CD4-positive, CD25-positive, alpha-beta regulatory T cell (primary cell): ENCODE results near the gene UEVLD. TPM values are rescaled to one million over a fixed set of nuclear protein-coding genes. Genes with fewer than 3 reads are reported as not detected.

Experiments
- ATAC-seq, 2 donors: fragments of 150-1000 bp; cut with Tn5 transposase; one replicate each; pipeline ENCODE4 v1.10.0; 2021; ENCODE audit warnings: low read depth in 2 of 2, moderate number of reproducible peaks in 2 of 2, moderate library complexity in 1 of 2
- DNase-seq, 3 donors: peaks; one replicate each; pipeline versions ENCODE4 v3.0.0 to v3.0.0-alpha.2; 2012 to 2022; ENCODE audit warnings: mixed read lengths in 1 of 3
- H3K27ac ChIP-seq: one replicate; pipeline ENCODE4 v1.7.0; 2013; ENCODE audit warnings: mild to moderate bottlenecking, low read length; ENCODE audit not compliant: insufficient read depth, poor library complexity, severe bottlenecking
- H3K27me3 ChIP-seq: one replicate; pipeline ENCODE4 v1.7.0; 2013; ENCODE audit warnings: low read length; ENCODE audit not compliant: control insufficient read depth, insufficient read depth
- H3K36me3 ChIP-seq: one replicate; pipeline ENCODE4 v1.7.0; 2013; ENCODE audit warnings: mild to moderate bottlenecking, low read length, moderate library complexity; ENCODE audit not compliant: control insufficient read depth, insufficient read depth
- H3K4me1 ChIP-seq: 2 replicates; pipeline ENCODE4 v1.7.0; 2013; ENCODE audit warnings: mild to moderate bottlenecking, low read length; ENCODE audit not compliant: insufficient read depth, control insufficient read depth, poor library complexity, severe bottlenecking
- H3K4me3 ChIP-seq: one replicate; pipeline ENCODE4 v1.7.0; 2013; ENCODE audit warnings: low read depth, mild to moderate bottlenecking, low read length, moderate library complexity
- H3K9me3 ChIP-seq, 2 experiments: 1 replicate in 1 of 2; 2 replicates in 1 of 2; pipeline ENCODE4 v1.7.0; 2013; ENCODE audit warnings: low read length in 2 of 2, mild to moderate bottlenecking in 1 of 2, moderate library complexity in 1 of 2; ENCODE audit not compliant: control insufficient read depth in 2 of 2
- H3K27ac Mint-ChIP-seq, 3 donors: one replicate each; pipeline ENCODE4 v1.8.0; 2020 to 2022; ENCODE audit warnings: mild to moderate bottlenecking in 3 of 3, mixed read lengths in 3 of 3, moderate library complexity in 2 of 3
- H3K27me3 Mint-ChIP-seq: one replicate; pipeline ENCODE4 v1.8.0; 2022; ENCODE audit warnings: mild to moderate bottlenecking, mixed read lengths
- H3K36me3 Mint-ChIP-seq: one replicate; pipeline ENCODE4 v1.8.0; 2020; ENCODE audit warnings: mixed read lengths
- H3K4me1 Mint-ChIP-seq, 4 donors: one replicate each; pipeline ENCODE4 v1.8.0; 2020 to 2022; ENCODE audit warnings: mixed read lengths in 4 of 4, mild to moderate bottlenecking in 1 of 4
- H3K4me3 Mint-ChIP-seq, 4 donors: one replicate each; pipeline ENCODE4 v1.8.0; 2020 to 2022; ENCODE audit warnings: mild to moderate bottlenecking in 4 of 4, mixed read lengths in 4 of 4, moderate library complexity in 3 of 4
- H3K9me3 Mint-ChIP-seq, 7 donors: one replicate each; pipeline ENCODE4 v1.8.0; 2020 to 2022; ENCODE audit warnings: mixed read lengths in 7 of 7, mild to moderate bottlenecking in 3 of 7, moderate library complexity in 2 of 7
- polyA plus RNA-seq, 4 donors: library from polyadenylated mRNA; unstranded; fragments of 300-500 nt; fragmentation: Illumina TruSeq; gene quantifications; one replicate each; pipeline ENCODE4 v1.2.3, GENCODE V29; 2021
- total RNA-seq: library from RNA; stranded (reverse); gene quantifications from one replicate; pipeline ENCODE4 v1.2.3, GENCODE V29; 2022

The UEVLD gene
- 5.9 TPM for total RNA-seq
- 10 to 100 TPM in 1 of 4 donors, 1 to 10 TPM in 3; 5.6 to 11.6 (median 8.1) TPM for polyA plus RNA-seq

DNA sequence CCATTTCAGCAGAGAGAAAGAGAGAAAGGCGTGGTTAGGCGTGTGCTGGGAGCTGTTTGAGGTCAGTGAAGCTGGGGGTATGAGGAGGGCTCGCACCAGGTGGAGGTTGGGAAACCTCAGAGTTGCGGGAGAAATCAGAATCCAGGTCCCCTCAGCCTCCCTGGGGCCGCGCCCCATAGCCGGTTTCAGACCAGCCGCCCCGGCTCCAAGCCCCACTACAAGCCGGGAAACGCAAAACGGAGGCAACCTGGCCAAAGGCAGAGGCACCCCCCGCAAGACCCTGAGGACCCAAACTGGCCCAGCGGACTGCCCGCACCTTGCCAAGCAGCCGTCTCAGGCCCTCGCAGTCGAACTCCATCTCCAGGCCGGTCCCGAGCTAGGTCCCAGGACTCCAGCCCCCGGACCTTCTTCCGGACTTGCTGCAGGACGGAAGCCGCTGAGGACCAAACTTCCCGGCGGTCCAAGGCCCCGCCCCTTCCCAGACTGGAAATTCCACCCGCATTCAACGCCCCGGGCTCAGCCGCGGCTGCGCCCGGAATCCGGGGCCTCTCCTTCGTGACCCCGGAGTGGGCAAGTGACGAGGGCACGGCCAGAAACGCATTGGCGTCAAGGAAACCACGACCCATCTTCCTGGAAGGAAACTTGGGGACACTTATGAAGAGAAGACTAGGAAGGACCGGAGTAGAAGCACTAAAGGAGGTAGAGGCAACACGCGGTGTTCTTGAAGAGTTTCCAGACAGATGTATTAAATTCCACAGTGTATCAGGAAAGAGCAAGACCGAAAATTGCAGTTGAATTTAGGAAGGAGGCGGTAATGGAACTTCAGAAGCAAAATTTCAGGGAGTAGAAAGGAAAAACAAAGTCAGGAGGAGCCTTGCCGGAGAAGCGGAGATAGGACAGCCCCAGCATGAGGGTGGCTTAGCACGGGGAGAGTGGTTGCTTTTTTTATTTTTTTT, at the start of gene UEVLD:
TSS of gene UEVLD (minus strand) at position 438 of the 956 bp plus-strand sequence. CDS start at position 358, 80 bp downstream.
- Mint-ChIP-seq H3K27ac (no peak within 1 kb of the TSS), H3K27me3 (no peaks in the 10 kb centered on the region), H3K4me3 (no peak within 1 kb of the TSS), H3K4me1 (peaks cover 0 to 15% (median 9%) of the 10 kb centered on the region in 4 donors), H3K36me3 (no peaks in the 10 kb centered on the region), H3K9me3 (no peaks in the 10 kb centered on the region)
- H3K4me3 ChIP-seq = peak within 1 kb of the TSS; percentile 97
- no peaks in the 10 kb centered on the region for H3K27me3 ChIP-seq
- H3K4me1 ChIP-seq = peaks cover 38% of the 10 kb centered on the region
- peak within 1 kb of the TSS; percentile 88 for H3K27ac ChIP-seq
- DNase-seq (peak; percentile 23 to 58 (median 54)), ATAC-seq (peak; percentile 19 to 20)
- no peaks in the 10 kb centered on the region for H3K36me3 ChIP-seq
- H3K9me3 ChIP-seq = no peaks in the 10 kb centered on the region

DNA sequence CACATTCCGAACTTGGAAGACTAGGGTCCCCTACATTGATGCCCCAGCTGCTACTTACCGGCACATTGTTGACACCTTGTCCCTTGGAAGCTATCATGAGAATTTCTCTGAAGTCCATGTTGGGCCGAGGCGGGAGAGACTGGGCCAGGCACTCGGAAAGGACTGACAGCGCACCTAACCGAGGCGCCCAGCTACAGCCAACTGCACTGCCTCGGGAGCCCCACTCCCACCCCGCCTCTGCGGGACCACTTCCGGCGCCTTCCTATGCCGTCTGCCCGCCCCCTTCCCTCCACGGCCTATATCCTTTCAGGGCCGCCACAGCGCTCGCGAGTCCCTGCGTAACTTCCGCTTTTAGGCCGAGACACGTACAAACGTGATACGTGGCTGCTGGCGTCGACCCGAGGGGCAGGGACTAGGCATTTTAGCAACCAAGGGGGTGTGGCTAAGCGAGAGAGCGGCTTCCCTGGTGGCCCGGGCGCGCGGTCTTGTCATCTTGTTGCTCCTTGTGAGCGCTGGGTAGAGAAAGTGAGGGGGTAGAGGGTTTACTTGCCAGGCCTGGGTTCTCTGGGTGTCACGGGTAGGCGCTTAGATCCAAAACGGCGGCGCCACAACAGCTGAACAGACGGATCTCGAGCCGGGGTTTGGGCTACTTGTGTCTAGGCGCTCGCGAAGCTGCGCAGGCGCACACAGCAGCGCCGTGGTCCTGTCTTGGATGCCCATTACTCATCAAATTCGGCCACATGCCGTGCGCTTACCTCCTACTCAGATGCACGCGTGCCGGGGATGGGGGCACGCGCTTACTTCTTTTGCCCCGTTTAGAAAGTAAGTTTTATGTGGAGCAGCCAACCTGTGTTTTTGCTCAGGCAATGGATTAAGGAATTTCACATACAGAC, 45.9 kb upstream of the UEVLD start, which contains the start of gene SPTY2D1:
TSS of gene SPTY2D1 (minus strand) at position 203 of the 893 bp plus-strand sequence. CDS start at position 118, 85 bp downstream.
- Histone ChIP-seq H3K4me1 (peaks cover 23% of the 10 kb centered on the region), H3K4me3 (peak within 1 kb of the TSS; percentile 98), H3K36me3 (no peaks in the 10 kb centered on the region), H3K27me3 (no peaks in the 10 kb centered on the region), H3K9me3 (no peaks in the 10 kb centered on the region), H3K27ac (peak within 1 kb of the TSS; percentile 93)
- DNase-seq (peak; percentile 98 to 100 (median 99)), ATAC-seq (peak; percentile 95 to 98)
- Mint-ChIP-seq H3K27me3 (no peaks in the 10 kb centered on the region), H3K27ac (peak within 1 kb of the TSS; percentile 92 to 100 (median 100)), H3K4me1 (peaks cover 10 to 42% (median 26%) of the 10 kb centered on the region in 4 donors), H3K9me3 (peaks cover 0 to 1% (median 0%) of the 10 kb centered on the region in 7 donors), H3K36me3 (no peaks in the 10 kb centered on the region), H3K4me3 (peak within 1 kb of the TSS; percentile 91 to 98 (median 96))

DNA sequence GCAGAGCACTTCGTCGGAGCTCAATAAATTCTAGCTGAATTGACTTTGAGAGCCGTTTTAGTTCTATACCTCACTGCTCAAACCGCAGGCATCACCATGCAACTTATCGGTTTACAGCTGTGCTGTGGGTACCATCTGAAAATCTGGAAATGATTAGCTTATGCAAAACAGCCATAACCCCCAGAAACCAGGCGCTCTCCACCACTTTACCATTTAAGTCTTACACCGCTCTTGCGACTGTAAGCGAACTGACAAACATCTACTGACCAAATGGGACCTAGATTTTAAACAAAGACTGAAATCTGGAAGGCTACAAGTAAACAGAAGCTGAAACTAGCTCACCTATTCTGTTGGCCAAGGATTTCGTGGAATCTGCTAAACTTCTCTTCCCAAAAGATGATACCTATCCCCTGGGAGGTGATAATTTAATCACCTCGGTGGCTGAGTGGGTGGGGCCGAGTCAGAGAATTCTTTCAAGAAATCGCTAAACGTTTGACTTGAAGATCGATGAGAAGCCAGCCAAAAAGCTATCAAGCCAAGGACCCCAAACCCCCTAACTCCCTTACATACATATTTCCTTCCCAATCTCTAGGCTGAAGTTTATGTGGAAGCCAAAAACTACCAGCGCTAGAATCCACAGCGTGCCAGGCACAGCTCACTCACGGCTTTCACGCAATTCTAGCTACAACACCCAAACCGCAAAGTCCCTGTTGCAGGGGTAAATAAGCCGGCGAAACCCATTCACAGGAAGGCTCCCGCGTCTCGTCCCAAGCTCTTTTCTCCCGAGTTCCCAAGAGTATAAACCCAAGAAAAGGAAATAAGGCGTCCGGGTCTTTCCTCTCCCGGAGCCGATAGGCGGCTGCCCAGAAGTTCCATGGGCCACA, 45.0 kb upstream of the UEVLD start:
- Mint-ChIP-seq H3K4me3 (peak overlapping the region; percentile 91 to 98 (median 96)), H3K9me3 (peaks cover 0 to 1% (median 0%) of the 10 kb centered on the region in 7 donors), H3K27me3 (no peaks in the 10 kb centered on the region), H3K27ac (peak overlapping the region; percentile 92 to 100 (median 100)), H3K4me1 (peaks cover 10 to 49% (median 33%) of the 10 kb centered on the region in 4 donors), H3K36me3 (peaks cover 2% of the 10 kb centered on the region)
- DNase-seq = peak in 2 of 3 donors; percentile 14 to 53
- ATAC-seq = no peak
- peak overlapping the region; percentile 98 for H3K4me3 ChIP-seq
- H3K4me1 ChIP-seq = peaks cover 30% of the 10 kb centered on the region
- H3K27ac ChIP-seq = peak overlapping the region; percentile 93
- H3K36me3 ChIP-seq = no peaks in the 10 kb centered on the region
- no peaks in the 10 kb centered on the region for H3K9me3 ChIP-seq
- H3K27me3 ChIP-seq = no peaks in the 10 kb centered on the region

DNA sequence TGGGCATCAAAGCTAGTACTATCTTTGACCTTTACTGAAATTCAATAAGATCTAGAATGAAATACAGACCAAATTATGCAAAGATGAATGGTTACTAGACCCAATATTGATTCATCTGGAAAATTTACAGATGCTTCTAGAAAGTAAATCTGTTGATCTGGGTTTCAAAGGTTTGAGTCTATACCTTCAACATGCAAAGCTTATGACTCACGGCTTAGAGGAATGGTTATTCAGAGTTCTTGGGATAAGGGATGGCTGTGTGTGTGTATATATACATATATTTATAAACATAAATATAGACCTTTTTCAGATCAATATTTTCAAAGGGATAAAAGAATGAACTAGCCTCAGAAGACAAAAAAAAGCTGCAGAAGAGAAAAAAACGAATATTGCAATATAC, 44.3 kb upstream of the UEVLD start:
- H3K27me3 ChIP-seq = no peaks in the 10 kb centered on the region
- ATAC-seq (no peak), DNase-seq (no peak)
- Mint-ChIP-seq H3K4me1 (peaks cover 16 to 55% (median 38%) of the 10 kb centered on the region in 4 donors), H3K27me3 (no peaks in the 10 kb centered on the region), H3K9me3 (peaks cover 0 to 1% (median 0%) of the 10 kb centered on the region in 7 donors), H3K4me3 (peak overlapping the region; percentile 91 to 98 (median 96)), H3K27ac (peak overlapping the region in 2 of 3 donors; percentile 100), H3K36me3 (peaks cover 8% of the 10 kb centered on the region)
- H3K9me3 ChIP-seq = no peaks in the 10 kb centered on the region
- H3K27ac ChIP-seq = peak overlapping the region; percentile 93
- no peaks in the 10 kb centered on the region for H3K36me3 ChIP-seq
- peak overlapping the region; percentile 98 for H3K4me3 ChIP-seq
- peaks cover 36% of the 10 kb centered on the region for H3K4me1 ChIP-seq

DNA sequence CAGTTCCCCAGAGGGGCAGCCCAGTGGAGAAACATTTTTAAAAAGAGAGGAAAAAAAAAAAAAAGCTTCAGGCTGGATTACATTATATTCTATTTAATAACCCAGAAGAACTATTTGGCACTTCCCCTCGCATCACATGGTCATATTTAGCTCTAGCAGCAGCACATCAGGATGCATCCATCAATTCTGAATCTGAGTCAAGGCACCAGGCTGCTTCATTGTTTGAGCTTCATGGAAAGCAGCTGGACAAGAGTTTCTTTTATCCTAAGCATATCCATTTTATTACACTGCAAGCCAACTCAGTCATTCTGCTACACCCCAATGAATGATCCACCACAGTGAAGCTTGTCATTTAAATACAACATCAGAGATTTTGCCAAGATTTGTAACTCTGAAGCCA, 35.6 kb upstream of the UEVLD start:
- Histone ChIP-seq H3K4me1 (peaks cover 24% of the 10 kb centered on the region), H3K9me3 (no peaks in the 10 kb centered on the region), H3K27ac (no peak overlapping the region), H3K4me3 (no peak overlapping the region), H3K36me3 (peaks cover 6% of the 10 kb centered on the region), H3K27me3 (no peaks in the 10 kb centered on the region)
- Mint-ChIP-seq H3K27ac (no peak overlapping the region), H3K9me3 (peaks cover 0 to 3% (median 0%) of the 10 kb centered on the region in 7 donors), H3K4me3 (peak overlapping the region in 1 of 4 donors; percentile 6), H3K4me1 (peaks cover 16 to 82% (median 55%) of the 10 kb centered on the region in 4 donors), H3K36me3 (peaks cover 23% of the 10 kb centered on the region), H3K27me3 (no peaks in the 10 kb centered on the region)
- ATAC-seq = no peak
- no peak for DNase-seq

DNA sequence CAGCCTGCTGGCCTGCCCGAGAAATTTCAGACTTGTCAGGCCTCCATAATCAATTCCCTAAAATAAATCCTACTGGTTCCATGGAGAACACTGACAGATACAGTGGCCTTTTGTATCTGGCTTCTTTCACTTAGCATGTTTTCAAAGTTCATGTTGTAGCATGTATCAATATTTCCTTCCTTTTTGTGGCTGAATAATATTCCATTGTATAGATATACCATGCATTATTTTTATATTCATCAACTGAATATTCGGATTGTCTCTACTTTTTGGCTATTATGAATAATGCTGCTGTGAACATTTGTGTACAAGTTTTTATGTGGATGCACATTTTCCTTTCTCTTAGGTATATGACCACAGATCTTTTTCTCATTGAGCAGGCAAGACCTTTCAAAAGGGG, 35.2 kb upstream of the UEVLD start:
- Histone ChIP-seq H3K9me3 (no peaks in the 10 kb centered on the region), H3K4me1 (peaks cover 24% of the 10 kb centered on the region), H3K4me3 (no peak overlapping the region), H3K27ac (no peak overlapping the region), H3K27me3 (no peaks in the 10 kb centered on the region), H3K36me3 (peaks cover 6% of the 10 kb centered on the region)
- no peak overlapping the region for H3K27ac Mint-ChIP-seq
- peaks cover 23% of the 10 kb centered on the region for H3K36me3 Mint-ChIP-seq
- DNase-seq = no peak
- H3K27me3 Mint-ChIP-seq = no peaks in the 10 kb centered on the region
- H3K9me3 Mint-ChIP-seq = peaks cover 0 to 3% (median 0%) of the 10 kb centered on the region in 7 donors
- H3K4me3 Mint-ChIP-seq = peak overlapping the region in 1 of 4 donors; percentile 6
- no peak for ATAC-seq
- H3K4me1 Mint-ChIP-seq = peaks cover 20 to 82% (median 56%) of the 10 kb centered on the region in 4 donors
